ENCODE results near the gene SGPP1. TPM values are rescaled to one million over a fixed set of nuclear protein-coding genes. Genes with fewer than 3 reads are reported as not detected.
"Not testable (repeated sequence)": the region's sequence is repeated elsewhere in the genome, so short reads cannot be mapped to it uniquely, and the experiment has no call there.

The SGPP1 gene
- total RNA-seq, 2 donors from 2014 or later: 7.7 to 11.1 TPM

GRCh38 chr14:63709589-63709988 lies 18.3 kb downstream of the SGPP1 start:
- Mint-ChIP-seq H3K27ac (no peak overlapping the region), H3K9me3 (no peaks in the 10 kb centered on the region), H3K4me3 (no peak overlapping the region), H3K36me3 (ENCODE audit: low read depth) (no peaks in the 10 kb centered on the region), H3K27me3 (no peaks in the 10 kb centered on the region), H3K4me1 (peaks cover 20% of the 10 kb centered on the region)
- ATAC-seq (replicated peaks): no peak

- no peaks in the 10 kb centered on the region for H3K27me3 Mint-ChIP-seq
- no peaks in the 10 kb centered on the region for H3K9me3 Mint-ChIP-seq
- ATAC-seq (replicated peaks): no peak
- peaks cover 6% of the 10 kb centered on the region for H3K4me1 Mint-ChIP-seq
- H3K4me3 Mint-ChIP-seq: no peak overlapping the region
- no peak overlapping the region for H3K27ac Mint-ChIP-seq
- no peaks in the 10 kb centered on the region for H3K36me3 Mint-ChIP-seq (ENCODE audit: low read depth)
Measured at GRCh38 chr14:63707216-63707615, 20.6 kb downstream of the SGPP1 start.

- Mint-ChIP-seq H3K27ac (no peak overlapping the region), H3K36me3 (ENCODE audit: low read depth) (no peaks in the 10 kb centered on the region), H3K9me3 (no peaks in the 10 kb centered on the region), H3K4me3 (no peak overlapping the region), H3K27me3 (no peaks in the 10 kb centered on the region), H3K4me1 (peaks cover 14% of the 10 kb centered on the region)
- ATAC-seq (replicated peaks): peak; percentile 35
Measured at GRCh38 chr14:63705561-63706070, 22.2 kb downstream of the SGPP1 start.

GRCh38 chr14:63702530-63702929 lies 25.3 kb downstream of the SGPP1 start:
- not testable (repeated sequence) for H3K9me3 Mint-ChIP-seq; H3K36me3 Mint-ChIP-seq (ENCODE audit: low read depth); H3K27ac Mint-ChIP-seq; H3K27me3 Mint-ChIP-seq; H3K4me3 Mint-ChIP-seq; ATAC-seq (replicated peaks)
- peaks cover 26% of the 10 kb centered on the region for H3K4me1 Mint-ChIP-seq

GRCh38 chr14:63701606-63702299 lies 26.1 kb downstream of the SGPP1 start:
- peak overlapping the region; percentile 13 for H3K27ac Mint-ChIP-seq
- H3K36me3 Mint-ChIP-seq (ENCODE audit: low read depth): peaks cover 5% of the 10 kb centered on the region
- no peak for ATAC-seq (replicated peaks)
- H3K9me3 Mint-ChIP-seq: no peaks in the 10 kb centered on the region
- H3K4me3 Mint-ChIP-seq: no peak overlapping the region
- peaks cover 29% of the 10 kb centered on the region for H3K4me1 Mint-ChIP-seq
- H3K27me3 Mint-ChIP-seq: no peaks in the 10 kb centered on the region

- H3K9me3 Mint-ChIP-seq: no peaks in the 10 kb centered on the region
- peaks cover 26% of the 10 kb centered on the region for H3K36me3 Mint-ChIP-seq (ENCODE audit: low read depth)
- H3K4me3 Mint-ChIP-seq: no peak overlapping the region
- ATAC-seq (replicated peaks): no peak
- H3K27me3 Mint-ChIP-seq: no peaks in the 10 kb centered on the region
- peaks cover 3% of the 10 kb centered on the region for H3K4me1 Mint-ChIP-seq
- H3K27ac Mint-ChIP-seq: no peak overlapping the region
Measured at GRCh38 chr14:63692310-63693020, 35.4 kb downstream of the SGPP1 start.

- Mint-ChIP-seq H3K27ac (no peak overlapping the region), H3K4me1 (no peaks in the 10 kb centered on the region)
Measured at GRCh38 chr14:63689132-63689531, 38.7 kb downstream of the SGPP1 start.

GRCh38 chr14:63686926-63687325 lies 40.9 kb downstream of the SGPP1 start:
- no peak overlapping the region for H3K27ac Mint-ChIP-seq
- peaks cover 33% of the 10 kb centered on the region for H3K36me3 Mint-ChIP-seq (ENCODE audit: low read depth)
- H3K27me3 Mint-ChIP-seq: no peaks in the 10 kb centered on the region
- H3K4me3 Mint-ChIP-seq: no peak overlapping the region
- H3K4me1 Mint-ChIP-seq: no peaks in the 10 kb centered on the region
- no peaks in the 10 kb centered on the region for H3K9me3 Mint-ChIP-seq
- no peak for ATAC-seq (replicated peaks)

More at GRCh38 chr14:63689132-63689531, 38.7 kb downstream of the SGPP1 start:
- Mint-ChIP-seq H3K4me3 (no peak overlapping the region), H3K36me3 (ENCODE audit: low read depth) (peaks cover 28% of the 10 kb centered on the region), H3K27me3 (no peaks in the 10 kb centered on the region), H3K9me3 (no peaks in the 10 kb centered on the region)
- no peak for ATAC-seq (replicated peaks)

- Mint-ChIP-seq H3K4me3 (no peak overlapping the region), H3K36me3 (ENCODE audit: low read depth) (peaks cover 26% of the 10 kb centered on the region), H3K9me3 (no peaks in the 10 kb centered on the region), H3K27me3 (no peaks in the 10 kb centered on the region), H3K4me1 (no peaks in the 10 kb centered on the region), H3K27ac (no peak overlapping the region)
- ATAC-seq (replicated peaks): no peak
Measured at GRCh38 chr14:63685401-63685800, 42.5 kb downstream of the SGPP1 start.

- Mint-ChIP-seq H3K27ac (no peak overlapping the region), H3K9me3 (no peaks in the 10 kb centered on the region), H3K4me1 (no peaks in the 10 kb centered on the region), H3K4me3 (no peak overlapping the region), H3K27me3 (no peaks in the 10 kb centered on the region), H3K36me3 (ENCODE audit: low read depth) (peaks cover 17% of the 10 kb centered on the region)
- ATAC-seq (replicated peaks): no peak
Measured at GRCh38 chr14:63682727-63683593, 44.9 kb downstream of the SGPP1 start.

GRCh38 chr14:63678536-63678935 lies 49.3 kb downstream of the SGPP1 start:
- H3K4me3 Mint-ChIP-seq: no peak overlapping the region
- peaks cover 16% of the 10 kb centered on the region for H3K36me3 Mint-ChIP-seq (ENCODE audit: low read depth)

GRCh38 chr14:63677891-63678379 lies 49.9 kb downstream of the SGPP1 start:
- Mint-ChIP-seq H3K4me3 (no peak overlapping the region), H3K9me3 (no peaks in the 10 kb centered on the region), H3K27ac (no peak overlapping the region), H3K36me3 (ENCODE audit: low read depth) (peaks cover 12% of the 10 kb centered on the region), H3K4me1 (no peaks in the 10 kb centered on the region), H3K27me3 (no peaks in the 10 kb centered on the region)
- no peak for ATAC-seq (replicated peaks)

More at GRCh38 chr14:63678536-63678935, 49.3 kb downstream of the SGPP1 start:
- Mint-ChIP-seq H3K27ac (no peak overlapping the region), H3K4me1 (no peaks in the 10 kb centered on the region), H3K27me3 (no peaks in the 10 kb centered on the region), H3K9me3 (no peaks in the 10 kb centered on the region)
- no peak for ATAC-seq (replicated peaks)

GRCh38 chr14:63676615-63677014 lies 51.2 kb downstream of the SGPP1 start:
- Mint-ChIP-seq H3K36me3 (ENCODE audit: low read depth) (peaks cover 11% of the 10 kb centered on the region), H3K4me3 (no peak overlapping the region), H3K27me3 (no peaks in the 10 kb centered on the region), H3K9me3 (no peaks in the 10 kb centered on the region), H3K27ac (no peak overlapping the region), H3K4me1 (no peaks in the 10 kb centered on the region)
- ATAC-seq (replicated peaks): no peak

- no peak overlapping the region for H3K27ac Mint-ChIP-seq
- no peaks in the 10 kb centered on the region for H3K4me1 Mint-ChIP-seq
- no peak overlapping the region for H3K4me3 Mint-ChIP-seq
- no peaks in the 10 kb centered on the region for H3K9me3 Mint-ChIP-seq
- no peaks in the 10 kb centered on the region for H3K27me3 Mint-ChIP-seq
- peaks cover 11% of the 10 kb centered on the region for H3K36me3 Mint-ChIP-seq (ENCODE audit: low read depth)
- ATAC-seq (replicated peaks): no peak
Measured at GRCh38 chr14:63673886-63674497, 53.9 kb downstream of the SGPP1 start.
